Esophagus muscularis mucosa (tissue), 3 donors: ENCODE results near the gene VAPA.

Source experiments
- CTCF ChIP-seq, 3 experiments: fragments of 200-600 bp in 2 of 3; fragments of 450-650 bp in 1 of 3; sonication (generic) in 2 of 3; IDR thresholded peaks; one replicate each; pipeline ENCODE4 v1.5.1; 2017 to 2019; ENCODE audit warnings: antibody characterized with exemption in 3 of 3, mild to moderate bottlenecking in 2 of 3, moderate library complexity in 1 of 3
- POLR2A ChIP-seq: fragments of 450-650 bp; IDR thresholded peaks from one replicate; pipeline ENCODE4 v1.6.1; 2017; ENCODE audit warnings: antibody characterized with exemption, moderate library complexity, mild to moderate bottlenecking, low read depth
- POLR2AphosphoS5 ChIP-seq, 2 donors: sonication (generic); formaldehyde crosslinking; IDR thresholded peaks; one replicate each; pipeline ENCODE4 v1.6.1; 2017; ENCODE audit warnings: antibody characterized with exemption in 2 of 2

- TF ChIP-seq POLR2A: no peak
- TF ChIP-seq CTCF (IDR thresholded peaks at IDR 0.05): no peak
- TF ChIP-seq POLR2AphosphoS5 (IDR thresholded peaks at IDR 0.05): no peak
These were observed 39.1 kb upstream of the VAPA start for GRCh38 chr18:9874728-9875127.
